GM19025 (cell line): ENCODE measurements around the gene CD70.
A peak's percentile ranks its signal among the peaks of the same experiment; 100 is the strongest.
"Not testable (repeated sequence)": the region's sequence is repeated elsewhere in the genome, so short reads cannot be mapped to it uniquely, and the experiment has no call there.

ENCODE experiments used
- ATAC-seq: cut with Tn5 transposase; IDR thresholded peaks from one replicate; pipeline ENCODE4 v1.9.1; 2021; ENCODE audit warnings: mild to moderate bottlenecking, low read depth, moderate library complexity; ENCODE audit not compliant: unreplicated experiment

Gene CD70

GRCh38 chr19:6590827-6591319 is at the start of gene CD70:
CD70 (minus strand) TSS chr19:6591150; CDS start chr19:6591002, 148 bp downstream.
- ATAC-seq, result peak; percentile 41

- not testable (repeated sequence) for ATAC-seq
Measured at GRCh38 chr19:6640333-6640732, 49.4 kb upstream of the CD70 start.

GRCh38 chr19:6639439-6639838 is 48.5 kb upstream of the CD70 start:
- no peak for ATAC-seq

GRCh38 chr19:6633456-6633813 is 42.5 kb upstream of the CD70 start:
- ATAC-seq, result not testable (repeated sequence)

- ATAC-seq, result not testable (repeated sequence)
Measured at GRCh38 chr19:6632747-6633455, 42.0 kb upstream of the CD70 start.

- ATAC-seq, result no peak
Measured at GRCh38 chr19:6632002-6632621, 41.2 kb upstream of the CD70 start.

GRCh38 chr19:6626764-6627163 is 35.8 kb upstream of the CD70 start:
- ATAC-seq, result no peak

GRCh38 chr19:6617374-6617773 is 26.4 kb upstream of the CD70 start:
- no peak for ATAC-seq

GRCh38 chr19:6616011-6616410 is 25.1 kb upstream of the CD70 start:
- no peak for ATAC-seq

- ATAC-seq, result no peak
Measured at GRCh38 chr19:6613711-6614110, 22.8 kb upstream of the CD70 start.

- no peak for ATAC-seq
Measured at GRCh38 chr19:6610934-6611852, 20.2 kb upstream of the CD70 start.

- no peak for ATAC-seq
Measured at GRCh38 chr19:6608940-6609339, 18.0 kb upstream of the CD70 start.

- ATAC-seq, result not testable (repeated sequence)
Measured at GRCh38 chr19:6608146-6608545, 17.2 kb upstream of the CD70 start.

- not testable (repeated sequence) for ATAC-seq
Measured at GRCh38 chr19:6606276-6607070, 15.5 kb upstream of the CD70 start.

- ATAC-seq, result no peak
Measured at GRCh38 chr19:6604906-6605305, 14.0 kb upstream of the CD70 start.

GRCh38 chr19:6602729-6603114 is 11.8 kb upstream of the CD70 start:
- no peak for ATAC-seq

- ATAC-seq, result not testable (repeated sequence)
Measured at GRCh38 chr19:6601537-6602052, 10.6 kb upstream of the CD70 start.

GRCh38 chr19:6600951-6601536 is 10.1 kb upstream of the CD70 start:
- not testable (repeated sequence) for ATAC-seq

- no peak for ATAC-seq
Measured at GRCh38 chr19:6599866-6600454, 9.0 kb upstream of the CD70 start.
